ENCODE data around the gene DNASE1L2.

Gene DNASE1L2

DNA sequence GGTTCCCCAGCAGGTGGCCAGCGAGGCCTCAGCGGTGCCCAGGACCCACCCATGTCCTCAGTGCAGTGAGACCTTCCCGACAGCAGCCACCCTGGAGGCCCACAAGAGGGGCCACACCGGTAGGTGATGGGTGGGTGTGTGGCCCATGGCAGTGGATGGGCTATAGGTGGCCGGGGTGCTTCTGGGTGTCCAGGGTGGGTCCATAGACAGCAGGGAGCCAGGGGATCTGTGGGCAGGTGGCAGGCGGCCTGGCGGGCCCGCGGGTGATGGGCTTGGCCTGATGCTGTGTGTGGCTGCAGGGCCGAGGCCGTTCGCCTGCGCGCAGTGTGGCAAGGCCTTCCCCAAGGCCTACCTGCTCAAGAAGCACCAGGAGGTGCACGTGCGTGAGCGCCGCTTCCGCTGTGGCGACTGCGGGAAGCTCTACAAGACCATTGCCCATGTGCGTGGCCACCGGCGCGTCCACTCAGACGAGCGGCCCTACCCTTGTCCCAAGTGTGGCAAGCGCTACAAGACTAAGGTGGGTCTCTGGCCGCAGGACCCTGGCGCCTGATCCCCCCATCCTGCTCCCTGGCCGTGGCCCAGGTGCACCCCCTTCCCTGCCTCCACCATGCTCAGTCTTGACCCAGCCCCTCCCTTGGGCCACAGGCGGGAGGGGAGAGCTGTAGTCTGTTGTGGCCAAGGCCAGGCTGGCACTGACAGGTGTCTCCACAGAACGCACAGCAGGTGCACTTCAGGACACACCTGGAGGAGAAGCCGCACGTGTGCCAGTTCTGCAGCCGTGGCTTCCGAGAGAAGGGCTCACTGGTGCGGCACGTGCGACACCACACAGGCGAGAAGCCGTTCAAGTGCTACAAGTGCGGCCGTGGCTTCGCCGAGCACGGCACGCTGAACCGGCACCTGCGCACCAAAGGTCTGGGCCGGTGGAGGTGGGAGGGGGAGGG lies 2.1 kb upstream of the DNASE1L2 start:
- H3K4me3 ChIP-seq (replicated peaks; ENCODE audit: low read depth, low read length), result no peak overlapping the region
- TF ChIP-seq, protein P1, sequence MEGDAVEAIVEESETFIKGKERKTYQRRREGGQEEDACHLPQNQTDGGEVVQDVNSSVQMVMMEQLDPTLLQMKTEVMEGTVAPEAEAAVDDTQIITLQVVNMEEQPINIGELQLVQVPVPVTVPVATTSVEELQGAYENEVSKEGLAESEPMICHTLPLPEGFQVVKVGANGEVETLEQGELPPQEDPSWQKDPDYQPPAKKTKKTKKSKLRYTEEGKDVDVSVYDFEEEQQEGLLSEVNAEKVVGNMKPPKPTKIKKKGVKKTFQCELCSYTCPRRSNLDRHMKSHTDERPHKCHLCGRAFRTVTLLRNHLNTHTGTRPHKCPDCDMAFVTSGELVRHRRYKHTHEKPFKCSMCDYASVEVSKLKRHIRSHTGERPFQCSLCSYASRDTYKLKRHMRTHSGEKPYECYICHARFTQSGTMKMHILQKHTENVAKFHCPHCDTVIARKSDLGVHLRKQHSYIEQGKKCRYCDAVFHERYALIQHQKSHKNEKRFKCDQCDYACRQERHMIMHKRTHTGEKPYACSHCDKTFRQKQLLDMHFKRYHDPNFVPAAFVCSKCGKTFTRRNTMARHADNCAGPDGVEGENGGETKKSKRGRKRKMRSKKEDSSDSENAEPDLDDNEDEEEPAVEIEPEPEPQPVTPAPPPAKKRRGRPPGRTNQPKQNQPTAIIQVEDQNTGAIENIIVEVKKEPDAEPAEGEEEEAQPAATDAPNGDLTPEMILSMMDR (IDR thresholded peaks at IDR 0.05; ENCODE audit: insufficient read depth, low read length, poor library complexity, severe bottlenecking), result no peak
- H3K36me3 ChIP-seq (ENCODE audit: control insufficient read depth, insufficient read depth, low read length), result peaks cover 37% of the 10 kb centered on the region
- peak; percentile 26 for DNase-seq (ENCODE audit: extremely low read depth, insufficient read length)
- H3K27me3 ChIP-seq (replicated peaks; ENCODE audit: control insufficient read depth, insufficient read depth, low read length), result no peaks in the 10 kb centered on the region

DNA sequence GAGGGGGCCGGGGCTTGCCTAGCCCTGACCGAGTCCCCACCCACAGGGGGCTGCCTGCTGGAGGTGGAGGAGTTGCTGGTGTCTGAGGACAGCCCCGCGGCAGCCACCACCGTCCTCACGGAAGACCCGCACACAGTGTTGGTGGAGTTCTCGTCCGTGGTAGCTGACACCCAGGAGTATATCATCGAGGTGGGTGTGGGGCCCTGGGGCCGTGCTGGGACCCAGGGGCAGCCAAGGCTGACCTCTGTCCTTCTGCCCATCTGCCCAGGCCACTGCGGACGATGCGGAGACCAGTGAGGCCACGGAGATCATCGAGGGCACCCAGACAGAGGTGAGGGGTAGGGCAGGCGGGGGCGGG lies 1.5 kb upstream of the DNASE1L2 start:
- DNase-seq (ENCODE audit: extremely low read depth, insufficient read length), result no peak
- Histone ChIP-seq H3K4me3 (replicated peaks; ENCODE audit: low read depth, low read length) (no peak overlapping the region), H3K36me3 (ENCODE audit: control insufficient read depth, insufficient read depth, low read length) (peaks cover 35% of the 10 kb centered on the region), H3K27me3 (replicated peaks; ENCODE audit: control insufficient read depth, insufficient read depth, low read length) (no peaks in the 10 kb centered on the region)
- TF ChIP-seq, protein P1 (IDR thresholded peaks at IDR 0.05; ENCODE audit: insufficient read depth, low read length, poor library complexity, severe bottlenecking), result no peak

DNA sequence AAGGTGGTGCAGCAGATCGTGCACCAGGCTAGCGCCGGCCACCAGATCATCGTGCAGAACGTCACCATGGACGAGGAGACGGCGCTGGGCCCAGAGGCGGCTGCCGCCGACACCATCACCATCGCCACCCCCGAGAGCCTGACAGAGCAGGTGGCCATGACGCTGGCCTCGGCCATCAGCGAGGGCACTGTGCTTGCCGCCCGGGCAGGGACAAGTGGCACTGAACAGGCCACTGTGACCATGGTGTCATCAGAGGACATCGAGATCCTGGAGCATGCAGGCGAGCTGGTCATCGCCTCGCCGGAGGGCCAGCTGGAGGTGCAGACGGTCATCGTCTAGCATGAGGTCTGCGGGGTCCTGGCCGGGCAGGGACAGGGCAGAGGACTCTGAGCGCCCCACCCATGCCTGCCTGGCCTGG lies 1.0 kb upstream of the DNASE1L2 start:
- peaks cover 33% of the 10 kb centered on the region for H3K36me3 ChIP-seq (ENCODE audit: control insufficient read depth, insufficient read depth, low read length)
- no peaks in the 10 kb centered on the region for H3K27me3 ChIP-seq (replicated peaks; ENCODE audit: control insufficient read depth, insufficient read depth, low read length)
- TF ChIP-seq, protein P1 (IDR thresholded peaks at IDR 0.05; ENCODE audit: insufficient read depth, low read length, poor library complexity, severe bottlenecking), result no peak
- H3K4me3 ChIP-seq (replicated peaks; ENCODE audit: low read depth, low read length), result no peak overlapping the region
- DNase-seq (ENCODE audit: extremely low read depth, insufficient read length), result no peak

DNA sequence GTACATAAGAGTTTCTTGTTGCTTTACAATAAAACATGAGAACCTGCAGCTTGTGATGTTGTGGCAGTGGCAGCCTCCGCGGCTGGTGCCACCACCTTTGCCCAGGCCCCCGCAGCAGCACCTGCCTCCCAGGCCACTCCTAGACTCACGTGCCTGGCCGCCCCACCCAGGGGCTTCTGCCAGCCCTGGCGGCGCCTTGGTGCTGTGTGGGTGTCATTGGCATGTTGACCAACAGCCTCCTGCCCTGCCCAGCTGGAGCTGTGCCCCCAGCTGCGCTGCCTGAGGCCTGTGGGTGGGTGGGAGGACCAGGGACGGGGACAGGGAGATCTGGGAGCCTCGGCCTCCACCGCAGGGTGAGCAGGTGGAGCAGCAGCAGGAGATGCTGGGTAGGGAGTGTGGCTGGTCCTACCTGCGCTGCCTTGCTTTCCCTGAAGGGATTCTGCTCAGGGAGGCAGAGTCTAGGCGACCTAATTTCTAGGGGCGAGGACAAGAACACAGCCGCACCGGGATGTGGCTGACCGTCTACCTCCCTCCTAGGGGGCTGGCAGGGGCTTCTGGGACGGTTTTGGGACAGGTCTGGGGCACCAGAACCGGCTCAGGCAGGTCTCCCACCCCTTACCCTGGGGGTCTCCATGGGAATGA lies 428 bp upstream of the DNASE1L2 start:
- no peak overlapping the region for H3K4me3 ChIP-seq (replicated peaks; ENCODE audit: low read depth, low read length)
- peaks cover 33% of the 10 kb centered on the region for H3K36me3 ChIP-seq (ENCODE audit: control insufficient read depth, insufficient read depth, low read length)
- TF ChIP-seq, protein P1 (IDR thresholded peaks at IDR 0.05; ENCODE audit: insufficient read depth, low read length, poor library complexity, severe bottlenecking), result no peak
- no peaks in the 10 kb centered on the region for H3K27me3 ChIP-seq (replicated peaks; ENCODE audit: control insufficient read depth, insufficient read depth, low read length)
- no peak for DNase-seq (ENCODE audit: extremely low read depth, insufficient read length)

DNA sequence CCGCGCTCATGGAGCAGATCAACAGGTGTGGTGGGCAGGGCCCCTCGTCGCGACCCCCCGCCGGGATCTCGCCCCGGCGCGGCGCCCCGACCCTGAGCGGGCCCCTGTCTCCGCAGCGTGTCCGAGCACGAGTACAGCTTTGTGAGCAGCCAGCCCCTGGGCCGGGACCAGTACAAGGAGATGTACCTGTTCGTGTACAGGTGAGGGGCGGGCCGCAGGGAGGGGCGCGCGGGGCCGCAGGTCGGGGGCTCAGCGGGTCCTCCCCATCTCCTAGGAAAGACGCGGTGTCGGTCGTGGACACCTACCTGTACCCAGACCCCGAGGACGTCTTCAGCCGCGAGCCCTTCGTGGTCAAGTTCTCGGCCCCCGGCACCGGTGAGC lies 848 bp downstream of the DNASE1L2 start:
- Histone ChIP-seq H3K36me3 (ENCODE audit: control insufficient read depth, insufficient read depth, low read length) (peaks cover 24% of the 10 kb centered on the region), H3K27me3 (replicated peaks; ENCODE audit: control insufficient read depth, insufficient read depth, low read length) (no peaks in the 10 kb centered on the region), H3K4me3 (replicated peaks; ENCODE audit: low read depth, low read length) (no peak overlapping the region)
- DNase-seq (ENCODE audit: extremely low read depth, insufficient read length), result no peak
- TF ChIP-seq, protein P1 (IDR thresholded peaks at IDR 0.05; ENCODE audit: insufficient read depth, low read length, poor library complexity, severe bottlenecking), result no peak

All from GM06990 (cell line).